Measurements from ENCODE around the gene WASF3. TPM values are rescaled to one million over a fixed set of nuclear protein-coding genes. Genes with fewer than 3 reads are reported as not detected.

WASF3 gene
- total RNA-seq, 1 experiment from 2014 or later = 0.18 TPM

GRCh38 chr13:26587251-26587650 is 29.8 kb downstream of the WASF3 start:
- Histone ChIP-seq H3K36me3 (no peaks in the 10 kb centered on the region), H3K27me3 (replicated peaks) (no peaks in the 10 kb centered on the region; the same call in 1 of the 2 replicates), H3K4me1 (replicated peaks) (no peaks in the 10 kb centered on the region), H3K4me3 (no peak overlapping the region), H3K9me3 (replicated peaks) (no peaks in the 10 kb centered on the region), H3K27ac (no peak overlapping the region)
- DNase-seq (ENCODE audit: low read depth in 1 of 2, low spot score in 2 of 2) = no peak

GRCh38 chr13:26589226-26589625 is 31.7 kb downstream of the WASF3 start:
- H3K4me3 ChIP-seq = no peak overlapping the region
- no peaks in the 10 kb centered on the region for H3K9me3 ChIP-seq (replicated peaks)
- no peaks in the 10 kb centered on the region for H3K4me1 ChIP-seq (replicated peaks)
- no peaks in the 10 kb centered on the region for H3K36me3 ChIP-seq
- no peaks in the 10 kb centered on the region; the same call in 1 of the 2 replicates for H3K27me3 ChIP-seq (replicated peaks)
- no peak overlapping the region for H3K27ac ChIP-seq
- DNase-seq (ENCODE audit: low read depth in 1 of 2, low spot score in 2 of 2) = no peak

GRCh38 chr13:26589754-26590153 is 32.3 kb downstream of the WASF3 start:
- DNase-seq (ENCODE audit: low read depth in 1 of 2, low spot score in 2 of 2) = no peak
- no peaks in the 10 kb centered on the region for H3K9me3 ChIP-seq (replicated peaks)

DNA sequence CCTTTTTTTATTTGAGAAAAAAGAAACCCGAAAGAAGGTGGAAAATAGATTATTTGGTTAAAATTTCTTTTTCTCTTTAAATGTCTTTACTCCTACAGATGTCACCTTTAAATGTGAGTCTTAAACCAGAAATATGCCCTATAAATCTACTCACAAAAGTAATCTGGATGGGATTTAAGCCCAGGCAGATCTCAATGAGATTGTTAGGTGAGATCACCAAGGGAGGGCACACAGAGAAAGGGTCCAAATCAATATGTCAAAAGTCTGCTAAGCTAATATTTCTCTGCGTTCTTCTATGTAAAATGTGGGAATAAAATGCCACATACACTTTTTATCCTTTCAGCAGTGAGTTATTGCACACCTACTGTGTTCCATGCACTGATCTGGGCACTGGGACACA is 32.9 kb downstream of the WASF3 start:
- Histone ChIP-seq H3K9me3 (replicated peaks) (no peaks in the 10 kb centered on the region), H3K4me3 (no peak overlapping the region)
- DNase-seq (ENCODE audit: low read depth in 1 of 2, low spot score in 2 of 2) = no peak

More at GRCh38 chr13:26589754-26590153, 32.3 kb downstream of the WASF3 start:
- Histone ChIP-seq H3K4me1 (replicated peaks) (no peaks in the 10 kb centered on the region), H3K27ac (no peak overlapping the region), H3K4me3 (no peak overlapping the region), H3K27me3 (replicated peaks) (no peaks in the 10 kb centered on the region; the same call in 1 of the 2 replicates), H3K36me3 (no peaks in the 10 kb centered on the region)

GRCh38 chr13:26590951-26591350 is 33.5 kb downstream of the WASF3 start:
- no peak for DNase-seq (ENCODE audit: low read depth in 1 of 2, low spot score in 2 of 2)
- no peaks in the 10 kb centered on the region; the same call in 1 of the 2 replicates for H3K27me3 ChIP-seq (replicated peaks)
- no peak overlapping the region for H3K27ac ChIP-seq
- no peak overlapping the region for H3K4me3 ChIP-seq
- no peaks in the 10 kb centered on the region for H3K9me3 ChIP-seq (replicated peaks)
- no peaks in the 10 kb centered on the region for H3K36me3 ChIP-seq
- H3K4me1 ChIP-seq (replicated peaks) = no peaks in the 10 kb centered on the region

More for the DNA sequence above, 32.9 kb downstream of the WASF3 start:
- Histone ChIP-seq H3K27me3 (replicated peaks) (no peaks in the 10 kb centered on the region; the same call in 1 of the 2 replicates), H3K36me3 (no peaks in the 10 kb centered on the region), H3K4me1 (replicated peaks) (no peaks in the 10 kb centered on the region), H3K27ac (no peak overlapping the region)

- no peak for DNase-seq (ENCODE audit: low read depth in 1 of 2, low spot score in 2 of 2)
- Histone ChIP-seq H3K4me3 (no peak overlapping the region), H3K9me3 (replicated peaks) (no peaks in the 10 kb centered on the region), H3K27me3 (replicated peaks) (no peaks in the 10 kb centered on the region; the same call in 1 of the 2 replicates), H3K4me1 (replicated peaks) (no peaks in the 10 kb centered on the region), H3K36me3 (no peaks in the 10 kb centered on the region), H3K27ac (no peak overlapping the region)
Observed at GRCh38 chr13:26591672-26592071, 34.2 kb downstream of the WASF3 start.

GRCh38 chr13:26593661-26594060 is 36.2 kb downstream of the WASF3 start:
- Histone ChIP-seq H3K27ac (no peak overlapping the region), H3K36me3 (no peaks in the 10 kb centered on the region), H3K9me3 (replicated peaks) (no peaks in the 10 kb centered on the region), H3K27me3 (replicated peaks) (no peaks in the 10 kb centered on the region; the same call in 1 of the 2 replicates), H3K4me1 (replicated peaks) (no peaks in the 10 kb centered on the region), H3K4me3 (no peak overlapping the region)
- DNase-seq (ENCODE audit: low read depth in 1 of 2, low spot score in 2 of 2) = no peak

DNA sequence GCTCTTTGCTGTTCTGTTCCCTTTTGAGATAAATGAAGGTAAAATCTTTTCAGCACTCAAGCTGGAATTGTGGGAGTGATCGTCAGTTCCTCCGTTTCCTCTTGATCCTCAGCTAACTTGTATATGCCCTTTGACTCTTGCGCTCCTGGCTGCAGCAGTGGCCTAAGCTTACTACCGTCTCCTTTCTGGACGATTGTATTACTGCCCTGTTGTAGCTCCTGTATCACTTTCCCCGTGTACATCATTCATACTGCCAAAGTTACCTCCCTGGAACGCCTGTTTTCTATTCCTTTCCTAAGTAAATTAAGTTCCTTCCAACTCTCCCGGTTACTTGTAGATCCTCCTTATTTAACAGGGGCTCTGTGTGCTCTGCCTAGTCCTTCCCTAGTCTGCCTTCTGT is 36.9 kb downstream of the WASF3 start:
- H3K4me3 ChIP-seq = no peak overlapping the region

GRCh38 chr13:26596458-26596857 is 39.0 kb downstream of the WASF3 start:
- H3K4me1 ChIP-seq (replicated peaks) = no peaks in the 10 kb centered on the region
- no peaks in the 10 kb centered on the region for H3K9me3 ChIP-seq (replicated peaks)
- no peaks in the 10 kb centered on the region for H3K36me3 ChIP-seq
- no peak overlapping the region for H3K27ac ChIP-seq
- DNase-seq (ENCODE audit: low read depth in 1 of 2, low spot score in 2 of 2) = no peak
- no peaks in the 10 kb centered on the region; the same call in 1 of the 2 replicates for H3K27me3 ChIP-seq (replicated peaks)
- H3K4me3 ChIP-seq = no peak overlapping the region

More for the DNA sequence above, 36.9 kb downstream of the WASF3 start:
- no peaks in the 10 kb centered on the region for H3K36me3 ChIP-seq
- H3K9me3 ChIP-seq (replicated peaks) = no peaks in the 10 kb centered on the region
- H3K27me3 ChIP-seq (replicated peaks) = no peaks in the 10 kb centered on the region; the same call in 1 of the 2 replicates
- no peaks in the 10 kb centered on the region for H3K4me1 ChIP-seq (replicated peaks)
- no peak for DNase-seq (ENCODE audit: low read depth in 1 of 2, low spot score in 2 of 2)
- no peak overlapping the region for H3K27ac ChIP-seq

- no peak overlapping the region for H3K27ac ChIP-seq
- H3K4me1 ChIP-seq (replicated peaks) = no peaks in the 10 kb centered on the region
- no peak for DNase-seq (ENCODE audit: low read depth in 1 of 2, low spot score in 2 of 2)
- no peaks in the 10 kb centered on the region for H3K36me3 ChIP-seq
- no peaks in the 10 kb centered on the region for H3K9me3 ChIP-seq (replicated peaks)
- no peaks in the 10 kb centered on the region; the same call in 1 of the 2 replicates for H3K27me3 ChIP-seq (replicated peaks)
- H3K4me3 ChIP-seq = no peak overlapping the region
Observed at GRCh38 chr13:26599403-26599802, 41.9 kb downstream of the WASF3 start.

DNA sequence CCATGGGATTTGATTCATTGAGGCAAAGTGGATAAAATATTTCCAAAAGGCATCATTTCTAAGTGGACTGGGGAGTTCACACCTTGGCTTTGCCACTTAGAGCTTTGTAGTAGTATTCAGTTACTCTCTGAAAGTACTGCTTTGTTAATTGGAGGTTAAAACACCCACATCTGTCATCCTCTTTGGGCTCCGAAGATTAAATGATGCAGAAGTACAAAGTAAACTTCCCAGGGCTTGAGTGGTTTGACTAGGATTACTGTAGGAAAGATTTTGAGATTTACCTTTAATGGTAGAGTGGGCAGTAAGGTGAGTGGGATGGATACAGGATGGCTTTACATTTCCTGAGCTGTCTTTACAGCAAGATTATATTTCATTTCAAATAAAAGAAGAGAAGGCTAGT is 42.4 kb downstream of the WASF3 start:
- H3K27ac ChIP-seq = no peak overlapping the region
- no peaks in the 10 kb centered on the region for H3K36me3 ChIP-seq
- H3K27me3 ChIP-seq (replicated peaks) = no peaks in the 10 kb centered on the region; the same call in 1 of the 2 replicates
- H3K4me3 ChIP-seq = no peak overlapping the region
- no peak for DNase-seq (ENCODE audit: low read depth in 1 of 2, low spot score in 2 of 2)
- no peaks in the 10 kb centered on the region for H3K4me1 ChIP-seq (replicated peaks)
- H3K9me3 ChIP-seq (replicated peaks) = no peaks in the 10 kb centered on the region

GRCh38 chr13:26600343-26600742 is 42.9 kb downstream of the WASF3 start:
- Histone ChIP-seq H3K27ac (no peak overlapping the region), H3K27me3 (replicated peaks) (no peaks in the 10 kb centered on the region; the same call in 1 of the 2 replicates), H3K4me1 (replicated peaks) (no peaks in the 10 kb centered on the region), H3K4me3 (no peak overlapping the region), H3K36me3 (no peaks in the 10 kb centered on the region), H3K9me3 (replicated peaks) (no peaks in the 10 kb centered on the region)
- DNase-seq (ENCODE audit: low read depth in 1 of 2, low spot score in 2 of 2) = no peak

DNA sequence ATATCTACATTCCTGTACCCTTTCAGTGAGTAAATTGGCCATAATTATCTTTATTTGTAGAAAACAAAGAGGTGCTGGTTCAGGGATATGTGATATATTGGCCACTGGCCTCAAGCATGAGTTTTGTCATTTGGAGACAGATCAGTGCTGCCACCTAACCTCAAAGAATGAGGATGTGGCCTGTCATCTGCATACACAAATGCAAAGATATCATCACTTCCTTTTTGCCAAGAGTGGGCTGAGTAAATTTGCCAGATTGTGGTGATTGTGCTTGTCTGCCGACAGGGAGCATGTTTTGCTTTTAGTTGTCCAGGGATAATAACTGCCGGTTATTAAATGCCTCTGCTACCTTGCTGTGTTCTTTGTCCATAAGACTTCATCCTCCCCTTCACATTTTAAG is 44.2 kb downstream of the WASF3 start:
- Histone ChIP-seq H3K27me3 (replicated peaks) (no peaks in the 10 kb centered on the region), H3K27ac (no peak overlapping the region), H3K4me3 (no peak overlapping the region), H3K9me3 (replicated peaks) (no peaks in the 10 kb centered on the region), H3K36me3 (no peaks in the 10 kb centered on the region), H3K4me1 (replicated peaks) (no peaks in the 10 kb centered on the region)
- no peak for DNase-seq (ENCODE audit: low read depth in 1 of 2, low spot score in 2 of 2)

DNA sequence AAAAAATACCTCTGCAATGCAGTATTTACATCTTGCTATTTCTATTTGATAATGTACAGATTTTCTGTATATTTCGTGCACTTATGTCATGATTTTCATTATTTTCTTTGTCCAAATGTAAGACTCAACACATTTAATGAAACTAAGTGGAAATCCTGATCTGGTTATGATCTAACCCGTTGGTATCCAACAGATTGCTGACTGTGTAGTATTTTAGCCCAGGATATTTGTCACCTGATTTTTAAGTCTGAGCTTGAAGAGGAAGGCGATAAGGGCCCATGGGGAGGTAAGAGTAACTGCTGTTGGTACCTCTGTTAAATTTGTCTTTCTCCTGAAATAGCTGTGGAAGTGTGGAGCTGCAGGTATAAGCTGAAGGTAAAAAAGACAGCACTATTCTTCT is 45.3 kb downstream of the WASF3 start:
- Histone ChIP-seq H3K4me3 (no peak overlapping the region), H3K4me1 (replicated peaks) (no peaks in the 10 kb centered on the region), H3K27ac (no peak overlapping the region), H3K27me3 (replicated peaks) (no peaks in the 10 kb centered on the region), H3K9me3 (replicated peaks) (no peaks in the 10 kb centered on the region), H3K36me3 (no peaks in the 10 kb centered on the region)
- DNase-seq (ENCODE audit: low read depth in 1 of 2, low spot score in 2 of 2) = no peak

All from SJSA1 (cell line).